Naive B cell (primary cell): ENCODE data around the gene BMPR1A. TPM values are rescaled to one million over a fixed set of nuclear protein-coding genes. Genes with fewer than 3 reads are reported as not detected.

Experiments used
- ATAC-seq, 2 donors: fragments of 150-1000 bp; cut with Tn5 transposase; 2 replicates each; pipeline ENCODE4 v1.10.0; 2021; ENCODE audit warnings: low read depth in 2 of 2, mild to moderate bottlenecking in 2 of 2, moderate library complexity in 2 of 2
- DNase-seq: peaks from one replicate; pipeline ENCODE4 v3.0.0; 2022
- H3K27ac Mint-ChIP-seq, 6 donors: one replicate each; pipeline ENCODE4 v1.8.0; 2020 to 2022; ENCODE audit warnings: mild to moderate bottlenecking in 6 of 6, mixed read lengths in 6 of 6, moderate library complexity in 5 of 6, inconsistent platforms in 2 of 6
- H3K27me3 Mint-ChIP-seq, 3 donors: one replicate each; pipeline ENCODE4 v1.8.0; 2021 to 2022; ENCODE audit warnings: mixed read lengths in 3 of 3, mild to moderate bottlenecking in 1 of 3
- H3K36me3 Mint-ChIP-seq, 2 donors: one replicate each; pipeline ENCODE4 v1.8.0; 2020 to 2022; ENCODE audit warnings: mixed read lengths in 2 of 2, inconsistent platforms in 1 of 2, mild to moderate bottlenecking in 1 of 2
- H3K4me1 Mint-ChIP-seq, 3 donors: one replicate each; pipeline ENCODE4 v1.8.0; 2020 to 2022; ENCODE audit warnings: mixed read lengths in 3 of 3, inconsistent platforms in 1 of 3, mild to moderate bottlenecking in 1 of 3, moderate library complexity in 1 of 3
- H3K4me3 Mint-ChIP-seq, 8 donors: one replicate each; pipeline ENCODE4 v1.8.0; 2020 to 2022; ENCODE audit warnings: mild to moderate bottlenecking in 8 of 8, mixed read lengths in 8 of 8, moderate library complexity in 8 of 8, inconsistent platforms in 2 of 8
- H3K9me3 Mint-ChIP-seq, 7 donors: one replicate each; pipeline ENCODE4 v1.8.0; 2020 to 2022; ENCODE audit warnings: mixed read lengths in 7 of 7, mild to moderate bottlenecking in 5 of 7, inconsistent platforms in 2 of 7, moderate library complexity in 1 of 7
- polyA plus RNA-seq, 6 donors: library from polyadenylated mRNA; unstranded; fragments of 300-500 nt; fragmentation: Illumina TruSeq; gene quantifications; one replicate each; pipeline ENCODE4 v1.2.3, GENCODE V29; 2021; ENCODE audit warnings: low read depth in 6 of 6

The BMPR1A gene
- polyA plus RNA-seq, 6 donors from 2014 or later, result 0.73 to 3.4 (median 1.2) TPM; not detected in 1

DNA sequence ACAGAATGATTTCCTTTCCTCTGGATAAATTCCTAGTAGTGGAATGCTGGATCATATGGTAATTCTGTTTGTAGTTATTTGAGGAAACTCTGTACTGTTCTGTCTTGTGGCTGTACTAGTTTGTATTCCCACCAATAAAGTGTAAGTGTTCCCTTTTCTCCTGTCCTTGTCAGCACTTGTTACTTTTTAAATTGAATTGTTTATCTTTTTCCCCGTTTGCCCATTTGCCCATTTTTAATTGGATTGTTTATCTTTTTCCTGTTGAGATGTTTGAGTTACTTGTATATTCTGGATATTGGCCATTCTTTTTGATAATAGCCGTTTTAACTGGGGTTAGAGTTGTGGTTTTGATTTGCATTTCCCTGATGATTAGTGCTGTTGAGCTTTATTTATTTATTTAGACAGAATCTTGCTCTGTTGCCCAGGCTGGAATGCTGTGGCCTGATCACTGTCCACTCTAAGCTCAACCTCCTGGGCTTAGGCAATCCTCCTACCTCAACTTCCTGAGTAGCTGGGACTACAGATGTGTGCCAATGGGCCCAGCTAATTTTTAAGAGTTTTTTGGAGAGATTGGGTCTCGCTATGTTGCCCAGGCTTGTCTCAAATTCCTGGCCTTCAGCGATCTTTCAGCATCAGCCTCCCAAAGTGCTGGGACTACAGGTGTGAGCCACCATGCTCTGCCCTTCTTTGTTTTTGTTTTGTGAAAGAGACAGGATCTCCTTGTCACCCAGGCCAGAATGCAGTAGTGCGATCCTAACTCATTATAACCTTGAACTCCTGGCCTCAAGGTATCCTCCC, 23.0 kb downstream of the BMPR1A start:
- Mint-ChIP-seq H3K4me3 (no peak overlapping the region), H3K4me1 (no peaks in the 10 kb centered on the region), H3K36me3 (peaks cover 0 to 7% of the 10 kb centered on the region in 2 donors), H3K27me3 (peaks cover 7 to 16% (median 12%) of the 10 kb centered on the region in 3 donors), H3K27ac (no peak overlapping the region), H3K9me3 (peaks cover 0 to 6% (median 2%) of the 10 kb centered on the region in 7 donors)
- ATAC-seq (no peak), DNase-seq (no peak)

DNA sequence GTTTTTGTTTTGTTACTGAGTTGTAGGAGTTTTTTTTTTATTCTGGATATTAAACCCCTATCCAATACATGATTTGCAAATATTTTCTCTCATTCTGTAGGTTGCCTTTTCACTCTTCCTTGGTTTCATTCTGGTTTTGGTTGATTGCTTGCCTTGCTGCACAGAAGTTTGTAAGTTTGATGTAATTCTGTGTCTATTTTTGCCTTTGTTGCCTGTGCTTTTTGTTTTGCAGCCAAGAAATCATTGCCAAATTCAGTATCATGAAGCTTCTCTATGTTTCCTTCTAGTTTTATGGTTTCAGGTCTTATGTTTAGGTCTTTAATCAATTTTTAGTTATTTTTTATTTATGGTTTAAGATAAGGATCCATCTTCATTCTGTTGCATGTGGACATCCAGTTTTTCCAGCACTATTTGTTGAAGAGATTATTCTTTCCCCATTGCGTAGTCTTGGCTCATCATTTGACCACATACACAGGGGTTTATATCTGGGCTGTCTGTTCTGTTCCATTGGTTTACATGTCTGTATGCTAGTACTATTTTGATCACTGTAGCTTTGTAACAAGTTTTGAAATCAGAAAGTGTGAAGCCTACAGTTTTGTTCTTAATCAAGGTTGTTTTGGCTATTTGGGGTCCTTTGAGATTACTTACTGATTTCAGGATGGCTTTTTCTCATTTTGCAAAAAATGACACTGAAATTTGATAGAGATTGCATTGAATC, 26.4 kb downstream of the BMPR1A start:
- H3K27ac Mint-ChIP-seq, result no peak overlapping the region
- no peak overlapping the region for H3K4me3 Mint-ChIP-seq
- no peaks in the 10 kb centered on the region for H3K4me1 Mint-ChIP-seq
- peaks cover 5 to 12% (median 10%) of the 10 kb centered on the region in 7 donors for H3K9me3 Mint-ChIP-seq
- DNase-seq (no peak), ATAC-seq (no peak)
- peaks cover 0 to 20% of the 10 kb centered on the region in 2 donors for H3K36me3 Mint-ChIP-seq
- peaks cover 12 to 13% (median 12%) of the 10 kb centered on the region in 3 donors for H3K27me3 Mint-ChIP-seq

- DNase-seq, result no peak
- Mint-ChIP-seq H3K4me1 (no peaks in the 10 kb centered on the region), H3K27me3 (peaks cover 12 to 20% (median 16%) of the 10 kb centered on the region in 3 donors), H3K36me3 (peaks cover 0 to 21% of the 10 kb centered on the region in 2 donors), H3K4me3 (no peak overlapping the region), H3K9me3 (peaks cover 5 to 14% (median 12%) of the 10 kb centered on the region in 7 donors), H3K27ac (no peak overlapping the region)
- no peak for ATAC-seq
These were observed 28.6 kb downstream of the BMPR1A start for GRCh38 chr10:86785037-86785436.

- H3K27me3 Mint-ChIP-seq, result peaks cover 12 to 22% (median 20%) of the 10 kb centered on the region in 3 donors
- H3K36me3 Mint-ChIP-seq, result peaks cover 0 to 21% of the 10 kb centered on the region in 2 donors
- H3K4me3 Mint-ChIP-seq, result no peak overlapping the region
- DNase-seq (no peak), ATAC-seq (no peak)
- no peak overlapping the region for H3K27ac Mint-ChIP-seq
- peaks cover 5 to 16% (median 13%) of the 10 kb centered on the region in 7 donors for H3K9me3 Mint-ChIP-seq
- no peaks in the 10 kb centered on the region for H3K4me1 Mint-ChIP-seq
These were observed 29.5 kb downstream of the BMPR1A start for GRCh38 chr10:86785968-86786367.

GRCh38 chr10:86786368-86786767, 29.9 kb downstream of the BMPR1A start:
- ATAC-seq (no peak), DNase-seq (no peak)
- no peak overlapping the region for H3K4me3 Mint-ChIP-seq
- H3K9me3 Mint-ChIP-seq, result peaks cover 5 to 16% (median 13%) of the 10 kb centered on the region in 7 donors
- peaks cover 0 to 21% of the 10 kb centered on the region in 2 donors for H3K36me3 Mint-ChIP-seq
- peaks cover 12 to 20% (median 18%) of the 10 kb centered on the region in 3 donors for H3K27me3 Mint-ChIP-seq
- no peak overlapping the region for H3K27ac Mint-ChIP-seq
- no peaks in the 10 kb centered on the region for H3K4me1 Mint-ChIP-seq

DNA sequence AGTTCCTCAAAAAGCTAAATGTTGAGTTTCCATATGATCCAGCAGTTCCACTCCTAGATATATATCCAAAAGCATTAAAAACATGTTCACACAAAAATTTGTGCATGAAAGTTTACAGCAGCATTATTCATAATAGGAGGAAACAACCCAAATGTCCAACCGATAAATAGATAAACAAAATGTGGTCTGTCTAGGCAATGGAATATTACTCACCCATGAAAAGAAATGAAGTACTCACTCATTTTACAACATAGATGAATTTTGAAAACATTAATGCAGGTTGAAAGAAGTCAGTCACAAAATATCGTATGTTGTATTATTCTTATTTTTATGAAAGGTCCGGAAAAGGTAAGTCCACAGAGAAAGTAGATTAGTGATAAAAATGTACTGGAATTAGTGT, 34.0 kb downstream of the BMPR1A start:
- Mint-ChIP-seq H3K36me3 (peaks cover 0 to 8% of the 10 kb centered on the region in 2 donors), H3K4me3 (no peak overlapping the region), H3K27me3 (peaks cover 7 to 13% (median 10%) of the 10 kb centered on the region in 3 donors), H3K27ac (peak overlapping the region in 1 of 6 donors; percentile 18), H3K9me3 (peaks cover 5 to 16% (median 9%) of the 10 kb centered on the region in 7 donors), H3K4me1 (no peaks in the 10 kb centered on the region)
- ATAC-seq (no peak), DNase-seq (no peak)

- no peaks in the 10 kb centered on the region for H3K4me1 Mint-ChIP-seq
- H3K4me3 Mint-ChIP-seq, result no peak overlapping the region
These were observed 36.2 kb downstream of the BMPR1A start for GRCh38 chr10:86792461-86793167.

DNA sequence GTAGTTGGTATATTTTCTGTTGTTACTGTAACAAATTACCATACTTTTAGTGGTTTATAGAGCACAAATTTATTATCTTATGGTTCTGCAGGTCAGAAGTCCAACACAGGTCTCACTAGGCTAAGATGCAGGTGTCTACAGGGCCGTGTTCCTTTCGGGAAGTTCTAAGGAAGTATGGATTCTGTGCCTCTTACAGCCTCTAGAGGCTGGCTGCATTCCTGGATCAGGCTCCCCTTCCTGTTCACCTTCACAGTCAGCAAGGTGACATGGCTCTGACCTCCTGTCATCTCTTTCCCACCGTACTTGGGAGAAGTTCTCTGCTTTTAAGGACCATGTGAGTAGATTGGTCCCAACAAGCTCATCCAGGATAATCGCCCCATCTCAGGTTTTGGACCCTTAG, 37.3 kb downstream of the BMPR1A start:
- H3K27ac Mint-ChIP-seq, result no peak overlapping the region
- H3K27me3 Mint-ChIP-seq, result peaks cover 0 to 9% (median 4%) of the 10 kb centered on the region in 3 donors
- H3K9me3 Mint-ChIP-seq, result peaks cover 0 to 4% (median 0%) of the 10 kb centered on the region in 7 donors
- no peaks in the 10 kb centered on the region for H3K36me3 Mint-ChIP-seq
- H3K4me3 Mint-ChIP-seq, result no peak overlapping the region
- no peak for ATAC-seq
- H3K4me1 Mint-ChIP-seq, result no peaks in the 10 kb centered on the region
- DNase-seq, result no peak

More at GRCh38 chr10:86792461-86793167, 36.2 kb downstream of the BMPR1A start:
- H3K9me3 Mint-ChIP-seq, result peaks cover 2 to 9% (median 5%) of the 10 kb centered on the region in 7 donors
- DNase-seq, result no peak
- H3K27ac Mint-ChIP-seq, result no peak overlapping the region
- peaks cover 0 to 3% of the 10 kb centered on the region in 2 donors for H3K36me3 Mint-ChIP-seq
- ATAC-seq, result no peak
- peaks cover 3 to 10% (median 9%) of the 10 kb centered on the region in 3 donors for H3K27me3 Mint-ChIP-seq

GRCh38 chr10:86795353-86795752, 38.9 kb downstream of the BMPR1A start:
- Mint-ChIP-seq H3K4me3 (no peak overlapping the region), H3K36me3 (no peaks in the 10 kb centered on the region), H3K9me3 (peaks cover 0 to 3% (median 0%) of the 10 kb centered on the region in 7 donors)

GRCh38 chr10:86798025-86798424, 41.6 kb downstream of the BMPR1A start:
- Mint-ChIP-seq H3K9me3 (peaks cover 0 to 1% (median 0%) of the 10 kb centered on the region in 7 donors), H3K36me3 (no peaks in the 10 kb centered on the region), H3K4me3 (no peak overlapping the region), H3K27me3 (peaks cover 0 to 11% (median 8%) of the 10 kb centered on the region in 3 donors), H3K27ac (no peak overlapping the region), H3K4me1 (no peaks in the 10 kb centered on the region)
- no peak for ATAC-seq
- no peak for DNase-seq

More at GRCh38 chr10:86795353-86795752, 38.9 kb downstream of the BMPR1A start:
- Mint-ChIP-seq H3K4me1 (no peaks in the 10 kb centered on the region), H3K27ac (no peak overlapping the region), H3K27me3 (peaks cover 0 to 3% (median 0%) of the 10 kb centered on the region in 3 donors)
- DNase-seq (no peak), ATAC-seq (no peak)

DNA sequence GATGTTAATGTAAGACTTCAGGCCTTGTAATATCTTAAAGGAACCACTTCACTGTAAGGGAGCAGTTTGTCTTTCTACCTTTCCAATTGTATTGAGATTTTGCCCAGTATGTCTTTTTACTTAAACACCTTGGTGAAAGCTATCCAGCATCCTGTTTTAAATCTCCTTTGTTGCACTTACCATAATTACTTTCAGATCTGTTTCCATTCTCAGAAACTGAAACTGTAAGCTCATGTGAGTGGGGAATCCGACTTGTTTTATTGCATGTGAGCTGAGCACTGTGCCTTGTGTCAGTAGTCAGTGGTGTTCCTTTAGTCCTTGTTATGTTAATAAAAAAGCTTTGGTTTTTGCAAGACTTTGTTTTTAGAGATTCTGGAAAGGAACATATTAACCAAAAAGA, 42.2 kb downstream of the BMPR1A start:
- DNase-seq (no peak), ATAC-seq (no peak)

GRCh38 chr10:86799188-86799845, 42.9 kb downstream of the BMPR1A start:
- Mint-ChIP-seq H3K27ac (peak overlapping the region in 1 of 6 donors; percentile 17), H3K27me3 (peaks cover 0 to 11% (median 8%) of the 10 kb centered on the region in 3 donors), H3K36me3 (no peaks in the 10 kb centered on the region), H3K4me1 (no peaks in the 10 kb centered on the region), H3K4me3 (no peak overlapping the region), H3K9me3 (peaks cover 0 to 1% (median 0%) of the 10 kb centered on the region in 7 donors)
- ATAC-seq, result no peak
- no peak for DNase-seq

More for the DNA sequence above, 42.2 kb downstream of the BMPR1A start:
- Mint-ChIP-seq H3K4me3 (no peak overlapping the region), H3K27me3 (peaks cover 0 to 11% (median 8%) of the 10 kb centered on the region in 3 donors), H3K27ac (no peak overlapping the region), H3K4me1 (no peaks in the 10 kb centered on the region), H3K36me3 (no peaks in the 10 kb centered on the region), H3K9me3 (peaks cover 0 to 1% (median 0%) of the 10 kb centered on the region in 7 donors)
